ENCODE measurements around the gene PTS.
A peak's percentile ranks its signal among the peaks of the same experiment; 100 is the strongest.
"Not testable (repeated sequence)": the region's sequence is repeated elsewhere in the genome, so short reads cannot be mapped to it uniquely, and the experiment has no call there.

Gene PTS

GRCh38 chr11:112226062-112226830 is at the start of gene PTS:
PTS (plus strand) TSS chr11:112226428; CDS start chr11:112226444, 16 bp downstream.
- in situ Hi-C loops (cut with HindIII; ENCODE audit: low pct_unique_long_range_greater_than_20kb, low sequenced_read_pairs), result no loop called here
- no peak for TF ChIP-seq JUND (IDR thresholded peaks at IDR 0.05; ENCODE audit: low read depth)
- DNase-seq (ENCODE audit: low read depth in 1 of 2, low spot score in 1 of 2), result peak; percentile 91 to 97

GRCh38 chr11:112177589-112177988 is 48.6 kb upstream of the PTS start:
- in situ Hi-C loops (cut with HindIII; ENCODE audit: low pct_unique_long_range_greater_than_20kb, low sequenced_read_pairs), result no loop called here
- no peak for DNase-seq (ENCODE audit: low read depth in 1 of 2, low spot score in 1 of 2)
- TF ChIP-seq JUND (IDR thresholded peaks at IDR 0.05; ENCODE audit: low read depth), result no peak

- no peak for DNase-seq (ENCODE audit: low read depth in 1 of 2, low spot score in 1 of 2)
- in situ Hi-C loops (cut with HindIII; ENCODE audit: low pct_unique_long_range_greater_than_20kb, low sequenced_read_pairs), result no loop called here
- no peak for TF ChIP-seq JUND (IDR thresholded peaks at IDR 0.05; ENCODE audit: low read depth)
These were observed 47.8 kb upstream of the PTS start for GRCh38 chr11:112178428-112178827.

- in situ Hi-C loops (cut with HindIII; ENCODE audit: low pct_unique_long_range_greater_than_20kb, low sequenced_read_pairs), result no loop called here
- TF ChIP-seq JUND (IDR thresholded peaks at IDR 0.05; ENCODE audit: low read depth), result no peak
- no peak for DNase-seq (ENCODE audit: low read depth in 1 of 2, low spot score in 1 of 2)
These were observed 47.3 kb upstream of the PTS start for GRCh38 chr11:112178936-112179335.

- no peak for TF ChIP-seq JUND (IDR thresholded peaks at IDR 0.05; ENCODE audit: low read depth)
- no peak for DNase-seq (ENCODE audit: low read depth in 1 of 2, low spot score in 1 of 2)
- in situ Hi-C loops (cut with HindIII; ENCODE audit: low pct_unique_long_range_greater_than_20kb, low sequenced_read_pairs), result no loop called here
These were observed 46.6 kb upstream of the PTS start for GRCh38 chr11:112179601-112180000.

- no peak for DNase-seq (ENCODE audit: low read depth in 1 of 2, low spot score in 1 of 2)
- in situ Hi-C loops (cut with HindIII; ENCODE audit: low pct_unique_long_range_greater_than_20kb, low sequenced_read_pairs), result no loop called here
- no peak for TF ChIP-seq JUND (IDR thresholded peaks at IDR 0.05; ENCODE audit: low read depth)
These were observed 43.4 kb upstream of the PTS start for GRCh38 chr11:112182867-112183266.

GRCh38 chr11:112185883-112186282 is 40.3 kb upstream of the PTS start:
- TF ChIP-seq JUND (IDR thresholded peaks at IDR 0.05; ENCODE audit: low read depth), result no peak
- no peak for DNase-seq (ENCODE audit: low read depth in 1 of 2, low spot score in 1 of 2)
- in situ Hi-C loops (cut with HindIII; ENCODE audit: low pct_unique_long_range_greater_than_20kb, low sequenced_read_pairs), result no loop called here

GRCh38 chr11:112186304-112186703 is 39.9 kb upstream of the PTS start:
- in situ Hi-C loops (cut with HindIII; ENCODE audit: low pct_unique_long_range_greater_than_20kb, low sequenced_read_pairs), result no loop called here
- no peak for TF ChIP-seq JUND (IDR thresholded peaks at IDR 0.05; ENCODE audit: low read depth)
- no peak for DNase-seq (ENCODE audit: low read depth in 1 of 2, low spot score in 1 of 2)

GRCh38 chr11:112195113-112195512 is 31.1 kb upstream of the PTS start:
- DNase-seq (ENCODE audit: low read depth in 1 of 2, low spot score in 1 of 2); in situ Hi-C loops (cut with HindIII; ENCODE audit: low pct_unique_long_range_greater_than_20kb, low sequenced_read_pairs): not testable (repeated sequence)

- DNase-seq (ENCODE audit: low read depth in 1 of 2, low spot score in 1 of 2), result no peak
- TF ChIP-seq JUND (IDR thresholded peaks at IDR 0.05; ENCODE audit: low read depth), result no peak
- in situ Hi-C loops (cut with HindIII; ENCODE audit: low pct_unique_long_range_greater_than_20kb, low sequenced_read_pairs), result no loop called here
These were observed 30.3 kb upstream of the PTS start for GRCh38 chr11:112195951-112196351.

GRCh38 chr11:112196519-112197087 is 29.6 kb upstream of the PTS start:
- DNase-seq (ENCODE audit: low read depth in 1 of 2, low spot score in 1 of 2), result no peak
- TF ChIP-seq JUND (IDR thresholded peaks at IDR 0.05; ENCODE audit: low read depth), result no peak
- in situ Hi-C loops (cut with HindIII; ENCODE audit: low pct_unique_long_range_greater_than_20kb, low sequenced_read_pairs), result no loop called here

GRCh38 chr11:112199101-112199500 is 27.1 kb upstream of the PTS start:
- DNase-seq (ENCODE audit: low read depth in 1 of 2, low spot score in 1 of 2); in situ Hi-C loops (cut with HindIII; ENCODE audit: low pct_unique_long_range_greater_than_20kb, low sequenced_read_pairs): not testable (repeated sequence)

GRCh38 chr11:112200252-112200651 is 26.0 kb upstream of the PTS start:
- no peak for TF ChIP-seq JUND (IDR thresholded peaks at IDR 0.05; ENCODE audit: low read depth)
- no peak for DNase-seq (ENCODE audit: low read depth in 1 of 2, low spot score in 1 of 2)
- in situ Hi-C loops (cut with HindIII; ENCODE audit: low pct_unique_long_range_greater_than_20kb, low sequenced_read_pairs), result no loop called here

GRCh38 chr11:112206071-112206470 is 20.2 kb upstream of the PTS start:
- in situ Hi-C loops (cut with HindIII; ENCODE audit: low pct_unique_long_range_greater_than_20kb, low sequenced_read_pairs), result no loop called here
- DNase-seq (ENCODE audit: low read depth in 1 of 2, low spot score in 1 of 2), result no peak
- no peak for TF ChIP-seq JUND (IDR thresholded peaks at IDR 0.05; ENCODE audit: low read depth)

Measured in T47D (cell line).